ENCODE results near the gene IMPG1.
A peak's percentile ranks its signal among the peaks of the same experiment; 100 is the strongest.
"Not testable (repeated sequence)": the region's sequence is repeated elsewhere in the genome, so short reads cannot be mapped to it uniquely, and the experiment has no call there.

IMPG1 gene

DNA sequence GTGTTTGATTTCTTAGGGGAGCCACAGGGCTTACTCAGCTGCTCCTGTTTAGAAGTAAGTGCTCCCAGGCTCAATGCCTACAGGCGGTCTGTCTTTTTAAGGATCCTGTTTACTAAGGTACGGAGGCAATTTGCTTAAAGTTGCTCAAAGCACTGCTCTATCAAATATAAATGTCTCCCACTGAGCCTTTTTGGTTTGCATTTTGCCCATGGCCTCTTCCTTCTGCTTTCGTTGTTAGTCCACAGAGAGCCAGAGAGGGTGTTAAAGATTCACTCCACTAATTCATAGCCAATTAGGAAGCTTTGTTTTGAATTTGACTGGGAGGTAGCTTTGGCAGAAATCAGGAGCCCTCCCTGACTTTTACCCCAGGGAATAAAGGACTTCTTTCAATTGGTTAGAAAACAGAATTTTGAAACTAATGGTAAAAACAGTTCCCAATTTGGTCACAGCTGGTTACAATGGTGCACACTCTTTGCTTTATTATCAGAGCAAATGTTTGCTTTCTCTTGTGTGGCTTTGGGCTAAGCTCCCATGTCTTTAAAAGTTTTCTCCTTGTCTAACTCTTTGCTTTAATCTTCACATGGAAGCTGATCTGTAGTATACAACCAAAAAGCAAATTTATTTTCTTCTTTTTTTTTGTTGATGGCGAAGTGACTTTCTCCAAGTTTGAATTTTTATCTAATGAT is 126.2 kb downstream of the IMPG1 start:
- DNase-seq, result no peak

DNA sequence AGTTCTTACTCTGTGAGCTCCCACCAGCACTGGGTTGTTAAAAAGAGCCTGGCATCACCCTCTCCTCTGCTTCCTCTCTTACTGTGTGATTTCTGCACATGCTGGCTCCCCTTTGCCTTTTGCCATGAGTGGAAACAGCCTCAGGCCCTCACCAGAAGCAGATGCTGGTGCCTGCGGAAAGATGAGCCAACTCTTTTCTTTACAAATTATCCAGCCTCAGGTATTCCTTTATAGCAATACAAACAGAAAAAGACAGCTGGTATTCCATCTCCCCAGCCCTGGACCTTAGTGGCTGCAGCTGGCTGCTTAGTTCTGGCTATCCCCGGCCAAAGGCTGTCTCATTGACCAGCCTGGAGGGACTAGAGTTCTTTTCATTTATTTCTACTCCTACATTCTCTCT is 129.1 kb downstream of the IMPG1 start:
- no peak for DNase-seq

DNA sequence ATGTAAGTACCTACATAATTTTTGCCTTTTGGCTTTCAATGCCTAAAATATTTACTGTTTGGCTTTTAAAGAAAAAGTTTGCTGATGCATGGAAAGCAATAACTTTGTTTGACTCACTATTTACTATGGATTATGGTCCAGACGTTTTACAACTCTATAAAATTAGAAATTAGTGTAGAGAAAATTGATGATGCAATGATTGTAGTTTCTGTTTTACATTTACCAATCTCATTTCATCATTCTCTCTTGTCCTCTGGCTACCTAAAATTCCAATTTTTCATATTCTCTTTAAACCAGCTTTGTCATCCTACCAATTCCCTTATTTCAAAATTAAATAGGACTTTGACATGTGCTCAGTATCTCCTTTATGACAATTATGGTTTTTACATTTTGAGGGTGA is 131.0 kb downstream of the IMPG1 start:
- no peak for DNase-seq

GRCh38 chr6:75940564-75940963 is 131.9 kb downstream of the IMPG1 start:
- DNase-seq, result no peak

DNA sequence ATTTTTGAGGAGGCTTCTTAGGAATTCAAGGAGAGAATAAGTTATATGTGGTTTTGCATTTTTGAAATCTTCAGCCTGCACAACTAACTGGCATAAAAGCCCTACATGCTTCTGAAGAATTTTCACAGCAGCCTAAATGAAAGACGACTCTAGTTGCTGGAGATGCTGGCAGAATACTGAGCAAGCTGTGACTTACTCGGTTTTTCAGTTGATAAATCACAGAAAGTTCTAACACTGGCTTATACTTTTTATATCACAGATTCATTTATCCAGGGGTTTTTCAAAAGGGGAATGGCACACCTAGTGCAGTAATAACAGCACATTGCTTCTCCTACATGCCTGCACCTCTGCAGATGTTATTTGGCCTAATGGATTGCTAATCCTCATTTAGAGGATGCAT is 134.6 kb downstream of the IMPG1 start:
- DNase-seq, result no peak

GRCh38 chr6:75936682-75937081 is 135.8 kb downstream of the IMPG1 start:
- no peak for DNase-seq

DNA sequence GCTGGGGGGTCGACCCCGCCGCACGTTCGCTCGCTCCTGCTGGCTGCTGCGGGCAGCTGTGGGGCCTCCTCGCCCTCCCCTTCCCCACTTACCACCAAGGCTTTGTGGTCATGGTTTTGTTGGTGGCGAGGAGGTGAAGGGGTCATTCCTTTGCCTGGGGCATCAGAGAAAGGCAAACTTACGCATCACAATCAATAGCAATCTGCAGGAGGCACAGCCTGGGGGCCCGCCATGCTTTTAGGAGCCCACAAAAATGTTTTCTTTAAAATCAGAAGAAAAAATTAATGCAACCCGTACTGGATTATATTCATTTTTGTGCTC is 137.0 kb downstream of the IMPG1 start:
- DNase-seq, result no peak

GRCh38 chr6:75934643-75935472 is 137.6 kb downstream of the IMPG1 start:
- DNase-seq, result peak; percentile 25

- DNase-seq, result no peak
Observed at GRCh38 chr6:75933387-75933975, 139.0 kb downstream of the IMPG1 start.

DNA sequence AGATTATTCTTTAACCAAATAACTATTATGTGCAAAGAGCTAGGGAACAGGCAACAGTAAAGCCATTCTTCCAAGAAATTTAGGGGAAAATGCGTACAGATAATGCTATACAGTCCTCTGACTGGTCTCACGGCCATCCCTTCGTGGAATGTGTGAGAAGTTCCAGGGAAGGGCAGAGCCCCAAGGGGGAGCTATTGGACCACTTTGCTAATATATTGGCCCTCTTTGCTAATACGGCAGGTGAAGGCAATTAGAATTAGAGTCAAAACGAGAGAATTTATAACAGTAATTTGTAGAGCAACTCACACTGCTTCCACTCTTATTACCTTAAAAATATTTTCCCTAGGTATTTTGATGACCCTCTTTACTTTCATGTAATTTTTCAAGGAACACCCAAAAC is 140.4 kb downstream of the IMPG1 start:
- DNase-seq, result no peak

DNA sequence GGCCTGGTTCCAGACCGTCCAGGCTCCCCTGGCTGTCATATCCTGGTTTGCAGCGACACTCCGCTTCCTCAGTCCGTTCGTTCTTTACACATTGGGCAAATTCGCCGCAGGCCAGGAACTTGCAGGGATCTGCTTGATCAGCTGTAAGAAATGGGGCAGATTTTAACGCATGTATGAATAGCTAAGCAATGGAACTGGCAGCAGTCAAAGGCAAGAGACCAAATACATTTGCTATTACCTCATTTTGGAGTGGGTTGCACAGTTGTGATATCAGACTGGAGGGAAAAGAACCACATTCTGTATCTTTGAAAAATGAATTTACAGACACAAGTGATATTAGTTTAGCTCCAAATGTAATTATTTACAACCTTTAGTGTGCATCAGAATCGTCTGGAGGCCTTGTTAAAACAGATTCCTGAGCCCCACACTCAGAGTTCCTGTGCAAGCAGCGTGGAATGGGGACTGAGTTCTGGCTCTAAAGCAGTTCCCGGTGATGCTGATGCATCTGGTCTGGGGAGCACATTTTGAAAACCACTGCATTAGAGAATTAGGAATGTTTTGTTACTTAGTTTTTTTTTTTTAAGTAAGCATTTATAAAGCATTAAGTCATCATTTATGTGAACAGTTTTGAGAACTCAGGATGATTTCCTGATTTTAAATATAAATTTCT is 141.3 kb downstream of the IMPG1 start:
- no peak for DNase-seq

DNA sequence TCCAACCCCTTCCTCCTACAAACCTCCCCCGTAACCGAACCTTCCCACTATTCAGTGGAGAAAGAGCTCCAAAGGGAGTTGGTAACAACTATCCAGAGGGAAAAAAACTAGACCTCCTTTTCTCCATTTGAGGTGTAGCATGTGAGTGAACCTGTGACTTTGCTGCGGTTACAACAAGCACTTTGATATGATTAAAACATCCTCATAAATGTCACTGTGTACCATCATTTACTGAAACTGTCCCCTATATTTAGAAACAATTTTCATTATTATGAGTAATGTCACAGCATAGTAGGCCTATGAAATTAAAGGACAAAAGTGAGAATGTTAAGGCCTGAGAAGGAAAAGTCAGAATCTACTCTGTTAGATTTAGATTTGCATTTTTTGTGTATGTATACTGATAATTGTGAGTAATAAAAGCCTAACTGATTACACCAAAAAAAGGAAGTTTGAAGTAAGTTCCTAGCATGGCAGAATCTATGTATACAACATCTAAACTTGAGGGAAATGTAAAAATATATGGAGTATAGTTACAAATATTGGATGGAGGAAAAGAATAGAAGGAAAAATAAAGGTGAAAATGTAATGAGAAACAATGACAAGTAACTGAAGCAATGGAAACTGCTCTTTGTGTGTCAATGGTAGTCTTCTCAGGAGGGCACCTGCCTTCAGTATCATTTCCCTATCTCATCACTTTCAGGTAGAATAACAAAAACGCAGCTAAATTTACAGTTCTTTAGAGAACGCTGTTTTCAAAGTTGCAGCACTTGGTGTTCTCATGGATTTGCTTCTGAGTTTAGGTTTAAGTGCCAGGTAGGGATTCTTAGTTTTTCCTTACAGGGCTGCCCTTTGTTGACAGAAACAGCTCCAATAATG is 145.9 kb downstream of the IMPG1 start:
- DNase-seq, result no peak

DNA sequence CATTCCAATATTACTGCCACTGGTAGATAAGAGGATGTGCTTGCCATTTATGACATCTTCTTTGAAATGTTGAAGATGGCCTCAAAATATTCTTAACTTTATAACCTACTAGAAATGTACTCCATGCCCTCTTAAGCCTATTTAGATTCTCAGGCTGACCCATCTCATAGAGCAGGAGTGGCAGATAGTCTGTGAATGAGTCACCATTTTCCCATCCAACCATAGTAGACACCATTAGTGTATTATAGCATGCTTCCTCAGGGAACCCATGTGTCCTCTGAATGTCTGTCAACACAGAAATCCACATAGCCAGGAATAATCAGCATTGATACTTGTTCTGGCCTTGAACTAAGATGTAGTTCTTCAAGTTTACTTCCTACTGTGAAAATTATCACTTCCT is 150.2 kb downstream of the IMPG1 start:
- DNase-seq, result no peak

- no peak for DNase-seq
Observed at GRCh38 chr6:75913040-75913439, 159.4 kb downstream of the IMPG1 start.

DNA sequence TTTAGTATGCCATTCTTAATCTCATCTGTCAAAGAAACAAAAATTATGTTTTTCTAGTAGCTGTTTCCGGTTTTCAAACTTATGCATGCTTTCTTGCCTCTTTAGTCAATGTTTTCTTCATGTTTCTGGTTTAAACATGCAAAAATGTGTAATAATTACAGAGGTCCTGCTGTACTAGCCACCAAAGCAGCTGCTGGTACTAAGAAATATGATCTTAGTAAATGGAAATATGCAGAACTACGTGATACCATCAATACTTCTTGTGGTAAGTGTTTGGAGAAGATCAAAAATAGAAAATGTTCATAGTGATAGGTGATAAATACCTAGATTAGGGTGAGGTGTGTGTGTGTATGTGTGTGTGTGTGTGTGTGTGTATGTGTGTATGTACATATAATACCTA is 165.0 kb downstream of the IMPG1 start:
- DNase-seq, result no peak

DNA sequence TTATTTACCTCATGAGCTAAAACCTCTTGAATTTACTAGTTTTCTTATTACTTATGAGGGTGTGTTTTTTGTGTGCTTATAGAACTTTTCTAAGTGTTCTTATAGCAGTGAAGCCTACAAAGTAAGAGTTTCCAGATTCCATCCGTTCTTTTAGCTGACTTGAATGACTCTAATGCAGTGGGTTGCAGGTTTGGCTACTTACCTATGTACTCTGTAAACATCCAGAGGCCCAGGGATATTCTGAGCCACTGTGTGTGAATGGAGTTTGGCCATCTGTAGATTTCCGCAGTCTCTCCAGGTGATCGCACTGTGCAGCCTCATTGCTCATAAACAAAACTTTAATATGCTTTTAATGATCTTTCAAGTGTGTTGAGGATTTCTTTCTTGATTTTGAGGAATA is 165.6 kb downstream of the IMPG1 start:
- DNase-seq, result no peak

DNA sequence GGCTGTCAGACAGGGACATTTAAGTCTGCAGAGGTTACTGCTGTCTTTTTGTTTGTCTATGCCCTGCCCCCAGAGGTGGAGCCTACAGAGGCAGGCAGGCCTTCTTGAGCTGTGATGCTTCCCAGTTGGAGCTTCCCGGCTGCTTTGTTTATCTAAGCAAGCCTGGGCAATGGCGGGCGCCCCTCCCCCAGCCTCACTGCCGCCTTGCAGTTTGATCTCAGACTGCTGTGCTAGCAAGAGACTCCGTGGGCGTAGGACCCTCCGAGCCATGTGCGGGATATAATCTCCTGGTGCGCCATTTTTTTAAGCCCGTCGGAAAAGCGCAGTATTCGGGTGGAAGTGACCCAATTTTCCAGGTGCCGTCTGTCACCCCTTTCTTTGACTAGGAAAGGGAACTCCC is 167.3 kb downstream of the IMPG1 start:
- DNase-seq, result not testable (repeated sequence)

GRCh38 chr6:75900216-75900615 is 172.2 kb downstream of the IMPG1 start:
- not testable (repeated sequence) for DNase-seq

DNA sequence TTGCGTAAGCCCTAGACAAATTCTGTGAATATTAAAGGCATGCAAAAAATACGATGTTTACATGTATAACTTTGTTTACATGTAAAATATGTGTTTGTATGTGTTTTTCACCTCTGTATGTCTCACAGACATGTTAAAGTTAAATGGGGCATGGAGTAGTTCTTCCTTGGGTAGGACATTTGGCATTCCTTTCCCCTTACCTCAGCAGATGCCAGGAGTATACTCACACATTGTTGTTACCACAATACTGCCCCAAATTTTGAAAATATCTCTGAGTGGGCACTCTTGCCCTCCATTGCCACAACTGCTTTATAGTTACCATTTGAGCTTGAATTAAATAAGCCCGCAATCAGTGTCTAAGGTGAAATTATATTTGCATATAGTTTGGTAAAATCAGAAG is 175.9 kb downstream of the IMPG1 start:
- no peak for DNase-seq

DNA sequence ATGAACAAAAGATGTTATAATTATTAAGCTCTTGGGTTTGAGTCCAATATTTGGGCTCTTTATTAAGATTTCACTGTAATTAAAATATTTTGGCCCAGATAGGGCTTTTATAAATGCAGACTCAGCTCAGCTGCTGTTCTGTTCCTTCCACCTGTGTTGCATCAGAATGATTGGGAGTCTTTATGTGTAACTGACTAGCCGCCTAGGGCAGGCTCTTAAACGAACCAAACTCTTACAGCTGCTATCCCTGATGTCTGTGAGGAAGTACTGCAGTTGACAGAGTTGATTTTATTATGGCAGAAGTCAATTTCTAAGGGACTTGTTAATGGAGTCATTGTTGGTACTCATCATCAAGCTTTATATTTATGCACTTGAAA is 178.7 kb downstream of the IMPG1 start:
- DNase-seq, result no peak

- peak; percentile 14 for DNase-seq
Observed at GRCh38 chr6:75893058-75893775, 179.2 kb downstream of the IMPG1 start.

GRCh38 chr6:75892384-75892783 is 180.1 kb downstream of the IMPG1 start:
- no peak for DNase-seq

Data from NCI-H1092 (cell line).